ENCODE data around the gene UNC5C. TPM values are rescaled to one million over a fixed set of nuclear protein-coding genes. Genes with fewer than 3 reads are reported as not detected.

Gene UNC5C
- total RNA-seq, 1 donor from 2014 or later: 76.7 TPM

DNA sequence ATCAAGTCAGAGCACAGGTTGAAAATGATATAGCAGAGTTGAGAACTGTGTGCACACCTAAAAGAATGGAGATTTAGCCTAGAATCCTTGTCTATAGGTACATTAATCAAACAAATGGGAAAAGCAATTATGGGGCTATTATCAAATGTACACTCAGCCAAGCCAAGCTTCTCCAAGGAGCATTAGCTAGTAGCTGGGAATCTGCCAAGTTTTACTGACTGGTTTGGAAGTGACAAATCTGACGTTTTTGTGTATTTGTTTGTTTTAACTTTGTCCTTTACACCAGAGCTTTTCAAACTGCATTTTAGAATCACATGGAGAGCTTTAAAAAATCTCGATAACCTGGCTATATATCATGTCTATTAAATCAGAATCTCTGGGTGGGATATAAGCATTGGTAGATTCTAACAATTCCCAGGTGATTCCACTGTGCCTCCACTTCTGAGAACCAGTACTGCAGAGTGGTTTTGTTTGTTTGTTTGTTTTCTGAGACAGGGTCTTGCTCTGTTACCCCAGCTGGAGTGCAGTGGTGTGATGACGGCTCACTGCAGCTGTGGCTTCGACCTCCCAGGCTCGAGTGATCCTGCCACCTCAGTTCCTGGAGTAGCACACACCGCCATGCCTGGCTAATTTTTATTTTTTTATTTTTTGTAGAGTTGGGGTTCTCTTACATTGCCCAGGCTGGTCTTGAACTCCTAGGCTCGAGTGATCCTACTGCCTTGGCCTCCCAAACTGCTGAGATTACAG is 279.8 kb downstream of the UNC5C start:
- Mint-ChIP-seq H3K27me3 (ENCODE audit: low read depth) (no peaks in the 10 kb centered on the region), H3K4me1 (peaks cover 66% of the 10 kb centered on the region), H3K9me3 (no peaks in the 10 kb centered on the region)

DNA sequence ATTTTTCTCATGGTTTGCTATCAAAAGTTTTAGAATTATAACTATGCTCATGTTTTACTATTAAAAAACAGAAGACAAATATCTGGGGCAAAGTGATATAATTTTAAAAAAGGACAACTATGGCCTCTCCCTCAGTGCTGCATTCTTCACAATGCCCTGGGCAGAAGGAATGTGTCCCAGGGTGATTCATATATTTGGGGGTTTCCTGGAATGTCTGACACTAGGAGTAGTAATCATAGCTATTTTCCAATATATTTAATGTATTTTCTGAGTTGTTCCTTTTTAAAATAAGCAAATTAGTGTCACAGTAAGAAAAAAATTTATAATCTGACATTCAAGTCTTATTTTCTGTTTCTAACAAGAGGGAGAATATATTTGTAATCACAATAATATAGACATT is 281.7 kb downstream of the UNC5C start:
- TF ChIP-seq, protein P1, sequence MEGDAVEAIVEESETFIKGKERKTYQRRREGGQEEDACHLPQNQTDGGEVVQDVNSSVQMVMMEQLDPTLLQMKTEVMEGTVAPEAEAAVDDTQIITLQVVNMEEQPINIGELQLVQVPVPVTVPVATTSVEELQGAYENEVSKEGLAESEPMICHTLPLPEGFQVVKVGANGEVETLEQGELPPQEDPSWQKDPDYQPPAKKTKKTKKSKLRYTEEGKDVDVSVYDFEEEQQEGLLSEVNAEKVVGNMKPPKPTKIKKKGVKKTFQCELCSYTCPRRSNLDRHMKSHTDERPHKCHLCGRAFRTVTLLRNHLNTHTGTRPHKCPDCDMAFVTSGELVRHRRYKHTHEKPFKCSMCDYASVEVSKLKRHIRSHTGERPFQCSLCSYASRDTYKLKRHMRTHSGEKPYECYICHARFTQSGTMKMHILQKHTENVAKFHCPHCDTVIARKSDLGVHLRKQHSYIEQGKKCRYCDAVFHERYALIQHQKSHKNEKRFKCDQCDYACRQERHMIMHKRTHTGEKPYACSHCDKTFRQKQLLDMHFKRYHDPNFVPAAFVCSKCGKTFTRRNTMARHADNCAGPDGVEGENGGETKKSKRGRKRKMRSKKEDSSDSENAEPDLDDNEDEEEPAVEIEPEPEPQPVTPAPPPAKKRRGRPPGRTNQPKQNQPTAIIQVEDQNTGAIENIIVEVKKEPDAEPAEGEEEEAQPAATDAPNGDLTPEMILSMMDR (IDR thresholded peaks at IDR 0.05; ENCODE audit: unreplicated experiment): no peak
- Mint-ChIP-seq H3K9me3 (no peaks in the 10 kb centered on the region), H3K4me3 (no peak overlapping the region), H3K27me3 (ENCODE audit: low read depth) (no peaks in the 10 kb centered on the region), H3K36me3 (peaks cover 8% of the 10 kb centered on the region), H3K4me1 (peaks cover 48% of the 10 kb centered on the region), H3K27ac (peak overlapping the region; percentile 73)
- DNase-seq (ENCODE audit: low spot score in 2 of 2, unreplicated experiment in 2 of 2): no peak

More for the DNA sequence above, 279.8 kb downstream of the UNC5C start:
- TF ChIP-seq, protein P1 (IDR thresholded peaks at IDR 0.05; ENCODE audit: unreplicated experiment): no peak
- Mint-ChIP-seq H3K36me3 (peaks cover 8% of the 10 kb centered on the region), H3K4me3 (no peak overlapping the region), H3K27ac (peak overlapping the region; percentile 54)
- DNase-seq (ENCODE audit: low spot score in 2 of 2, unreplicated experiment in 2 of 2): no peak

DNA sequence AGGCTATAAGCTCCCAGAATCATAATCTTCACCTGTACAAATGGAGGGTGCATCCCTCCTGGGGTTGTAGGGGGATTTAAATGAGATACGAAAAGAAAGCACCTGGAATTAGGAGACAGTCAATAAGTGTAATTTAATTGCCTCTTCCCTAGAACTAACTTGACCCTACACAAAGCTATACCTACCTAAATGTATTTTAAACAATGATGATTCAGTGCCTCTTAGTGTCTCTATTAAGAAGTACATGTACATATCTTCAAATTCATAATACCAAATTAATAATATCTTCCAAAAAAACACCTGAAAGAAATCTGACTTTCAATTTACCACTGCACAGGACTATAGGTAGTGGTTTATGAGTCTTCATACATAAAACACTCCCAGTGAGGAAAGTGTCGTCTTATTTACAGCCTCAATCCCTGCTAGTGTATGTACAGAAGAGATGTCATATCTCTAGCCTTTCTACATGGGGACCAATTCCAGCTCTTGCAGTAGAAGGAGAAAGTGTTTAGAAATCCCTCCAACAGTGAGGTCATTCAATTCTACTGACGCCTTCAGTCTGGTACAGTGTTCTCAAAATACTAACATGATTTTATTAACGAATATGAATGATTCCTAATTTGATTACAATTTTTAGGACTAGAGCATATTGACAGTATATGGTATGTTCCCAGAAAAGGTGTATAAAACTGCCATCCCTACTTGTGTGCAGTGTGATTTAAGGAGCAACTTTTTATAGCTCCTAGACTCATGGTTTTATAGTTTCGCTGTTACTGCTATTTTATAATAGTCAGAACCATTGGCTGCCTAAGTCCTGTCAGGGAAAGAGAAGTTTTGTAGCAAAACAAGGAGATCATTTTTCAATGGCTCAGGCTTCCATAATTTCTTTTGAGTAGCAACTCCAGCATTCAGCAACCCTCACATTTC is 282.7 kb downstream of the UNC5C start:
- H3K4me1 Mint-ChIP-seq: peaks cover 40% of the 10 kb centered on the region
- no peak for DNase-seq (ENCODE audit: low spot score in 2 of 2, unreplicated experiment in 2 of 2)
- H3K4me3 Mint-ChIP-seq: no peak overlapping the region
- H3K27ac Mint-ChIP-seq: peak overlapping the region; percentile 56
- H3K36me3 Mint-ChIP-seq: peaks cover 4% of the 10 kb centered on the region
- TF ChIP-seq, protein P1 (IDR thresholded peaks at IDR 0.05; ENCODE audit: unreplicated experiment): no peak
- H3K9me3 Mint-ChIP-seq: no peaks in the 10 kb centered on the region
- no peaks in the 10 kb centered on the region for H3K27me3 Mint-ChIP-seq (ENCODE audit: low read depth)

DNA sequence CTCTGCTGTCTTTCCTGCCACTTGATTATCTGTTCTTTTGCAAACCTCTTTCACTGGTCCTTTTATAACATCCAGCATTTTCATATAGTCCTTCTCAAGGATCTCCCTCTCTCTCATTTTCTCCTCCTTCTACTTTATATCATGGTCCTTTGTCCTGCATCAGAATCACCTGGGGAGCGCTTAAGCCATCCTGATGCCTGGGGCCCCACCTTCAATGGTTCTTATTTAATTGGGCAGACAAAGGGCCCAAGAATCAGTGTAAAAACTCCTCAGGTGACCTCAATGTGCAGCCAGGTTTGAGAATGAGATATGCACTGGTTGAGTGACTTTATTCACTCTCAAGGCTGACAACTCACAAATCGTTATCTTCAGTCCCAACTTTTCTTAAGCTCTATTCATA is 283.9 kb downstream of the UNC5C start:
- no peak overlapping the region for H3K27ac Mint-ChIP-seq
- no peaks in the 10 kb centered on the region for H3K27me3 Mint-ChIP-seq (ENCODE audit: low read depth)
- H3K4me3 Mint-ChIP-seq: no peak overlapping the region
- H3K4me1 Mint-ChIP-seq: peaks cover 32% of the 10 kb centered on the region
- DNase-seq (ENCODE audit: low spot score in 2 of 2, unreplicated experiment in 2 of 2): no peak
- TF ChIP-seq, protein P1 (IDR thresholded peaks at IDR 0.05; ENCODE audit: unreplicated experiment): no peak
- peaks cover 8% of the 10 kb centered on the region for H3K36me3 Mint-ChIP-seq
- no peaks in the 10 kb centered on the region for H3K9me3 Mint-ChIP-seq

DNA sequence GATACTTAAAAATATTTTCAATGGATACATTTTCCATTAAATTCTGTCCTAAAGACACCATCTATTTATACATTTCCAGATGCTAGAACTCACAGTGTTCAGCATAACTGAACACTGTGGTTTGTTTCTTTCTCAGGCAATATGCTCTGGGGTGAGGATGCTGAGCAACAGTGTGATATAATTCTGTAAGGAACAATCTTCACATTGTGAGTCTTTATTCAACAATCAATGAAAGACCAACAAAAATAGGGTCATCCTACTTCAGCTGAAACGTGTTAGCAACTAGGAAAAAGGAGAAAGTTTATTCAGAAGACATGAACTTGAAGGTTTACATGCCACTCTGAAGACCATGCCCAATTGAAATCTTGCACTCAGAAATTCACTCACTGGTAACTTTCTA is 284.8 kb downstream of the UNC5C start:
- Mint-ChIP-seq H3K4me3 (no peak overlapping the region), H3K4me1 (peaks cover 29% of the 10 kb centered on the region), H3K27me3 (ENCODE audit: low read depth) (no peaks in the 10 kb centered on the region), H3K27ac (no peak overlapping the region), H3K36me3 (peaks cover 8% of the 10 kb centered on the region), H3K9me3 (no peaks in the 10 kb centered on the region)
- no peak for DNase-seq (ENCODE audit: low spot score in 2 of 2, unreplicated experiment in 2 of 2)
- TF ChIP-seq, protein P1 (IDR thresholded peaks at IDR 0.05; ENCODE audit: unreplicated experiment): no peak
